Keratinocyte (primary cell): ENCODE results near the gene DRICH1.

ENCODE experiments used
- CTCF ChIP-seq, 3 experiments: IDR thresholded peaks in 1 of 3; conservative IDR thresholded peaks in 1 of 3; optimal IDR thresholded peaks in 1 of 3; 2 replicates in 2 of 3; 3 replicates in 1 of 3; pipeline versions ENCODE3 to v1.5.1; 2011; ENCODE audit warnings: low read length in 3 of 3, mild to moderate bottlenecking in 3 of 3, moderate library complexity in 2 of 3, control low read depth in 1 of 3, inconsistent platforms in 1 of 3; ENCODE audit not compliant: insufficient read depth in 2 of 3; ENCODE audit errors: extremely low read depth in 1 of 3
- EZH2 ChIP-seq: IDR thresholded peaks from one replicate; pipeline ENCODE4 v1.6.1; 2012; ENCODE audit warnings: inconsistent platforms, mild to moderate bottlenecking, low read length, moderate library complexity

GRCh38 chr22:23579280-23579679 is 52.8 kb downstream of the DRICH1 start:
- TF ChIP-seq CTCF (optimal IDR thresholded peaks at IDR 0.05 in 1 of 3, IDR thresholded peaks at IDR 0.05 in 1 of 3, conservative IDR thresholded peaks at IDR 0.05 in 1 of 3; ENCODE audit: extremely low read depth in 1 of 3, insufficient read depth in 2 of 3, low read length in 3 of 3) (no peak), EZH2 (no peak)
